NCI-H446 (cell line): ENCODE results near the gene TWIST2.

Experiments used
- DNase-seq, 2 experiments: peaks; one replicate each; lab custom pipeline; 2025; lab: John Stamatoyannopoulos, UW

The TWIST2 gene

GRCh38 chr2:238904716-238905115 is 56.8 kb downstream of the TWIST2 start:
- no peak for DNase-seq

- DNase-seq, result no peak
These were observed 57.3 kb downstream of the TWIST2 start for GRCh38 chr2:238905224-238905623.

GRCh38 chr2:238905644-238906043 is 57.8 kb downstream of the TWIST2 start:
- no peak for DNase-seq

- DNase-seq, result no peak
These were observed 58.5 kb downstream of the TWIST2 start for GRCh38 chr2:238906254-238906935.

GRCh38 chr2:238906936-238907716 is 59.2 kb downstream of the TWIST2 start:
- DNase-seq, result no peak

DNA sequence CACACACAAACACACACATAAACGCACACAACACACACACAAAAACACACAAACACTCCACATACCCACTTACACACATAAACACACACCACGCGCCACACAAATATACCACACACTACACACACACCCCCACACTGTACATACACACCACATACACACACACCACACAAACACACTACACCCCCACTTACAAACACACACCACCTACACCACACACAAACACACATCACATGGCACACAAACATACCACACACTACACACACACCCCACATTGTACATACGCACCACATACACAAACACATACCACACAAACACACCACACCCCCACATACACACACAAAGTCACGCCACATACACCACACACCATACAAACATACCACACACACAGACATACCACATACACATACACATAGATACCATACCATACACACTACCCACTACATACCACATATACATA is 59.9 kb downstream of the TWIST2 start:
- DNase-seq, result no peak

DNA sequence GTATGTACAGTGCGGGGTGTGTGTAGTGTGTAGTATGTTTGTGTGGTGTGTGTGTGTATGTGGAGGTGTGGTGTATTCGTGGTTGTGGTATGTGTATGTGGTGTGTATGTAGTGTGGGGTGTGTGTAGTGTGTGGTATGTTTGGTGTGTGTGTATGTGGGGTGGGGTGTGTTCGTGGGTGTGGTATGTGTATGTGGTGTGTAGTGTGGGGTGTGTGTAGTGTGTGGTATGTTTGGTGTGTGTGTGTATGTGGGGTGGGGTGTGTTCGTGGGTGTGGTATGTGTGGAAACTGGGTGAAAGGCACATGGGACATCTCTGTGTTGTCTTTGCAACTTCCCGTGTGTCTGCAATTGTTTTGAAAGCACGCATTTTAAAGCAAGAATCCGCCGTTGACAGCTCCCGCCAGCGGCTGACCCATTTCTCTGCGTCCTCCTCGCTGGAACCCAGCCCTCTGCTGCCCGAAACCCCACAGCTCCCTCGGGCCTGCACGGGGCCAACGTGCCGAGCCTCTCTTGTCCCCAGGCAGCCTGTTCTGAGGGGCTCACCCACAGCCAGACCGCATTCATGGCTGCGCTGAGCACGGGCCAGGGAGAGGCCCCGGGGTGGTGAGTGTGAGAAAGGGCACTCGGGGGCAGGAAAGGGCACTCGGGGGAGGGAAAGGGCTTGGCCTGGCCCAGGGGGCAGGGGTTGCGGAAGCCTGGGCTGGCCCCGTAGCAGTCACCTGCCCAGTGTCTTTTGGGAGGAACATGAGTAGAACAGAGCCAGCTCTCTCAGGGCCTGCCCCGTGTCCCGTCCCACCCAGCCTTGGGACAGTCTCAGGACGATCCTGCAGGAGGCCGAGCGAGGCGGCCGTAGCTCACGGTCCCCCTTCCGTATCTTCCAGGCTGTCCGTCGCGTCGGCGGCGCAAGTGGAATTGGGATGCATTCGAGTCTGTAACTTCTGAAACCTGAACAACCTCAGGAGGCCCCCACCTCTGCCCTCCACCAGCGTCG is 61.4 kb downstream of the TWIST2 start:
- DNase-seq, result no peak

- DNase-seq, result no peak
These were observed 63.0 kb downstream of the TWIST2 start for GRCh38 chr2:238910751-238911351.

GRCh38 chr2:238911376-238912227 is 63.7 kb downstream of the TWIST2 start:
- DNase-seq, result no peak

GRCh38 chr2:238912228-238912915 is 64.5 kb downstream of the TWIST2 start:
- DNase-seq, result no peak

- DNase-seq, result no peak
These were observed 65.3 kb downstream of the TWIST2 start for GRCh38 chr2:238912916-238913875.

- DNase-seq, result no peak
These were observed 66.2 kb downstream of the TWIST2 start for GRCh38 chr2:238913931-238914647.

DNA sequence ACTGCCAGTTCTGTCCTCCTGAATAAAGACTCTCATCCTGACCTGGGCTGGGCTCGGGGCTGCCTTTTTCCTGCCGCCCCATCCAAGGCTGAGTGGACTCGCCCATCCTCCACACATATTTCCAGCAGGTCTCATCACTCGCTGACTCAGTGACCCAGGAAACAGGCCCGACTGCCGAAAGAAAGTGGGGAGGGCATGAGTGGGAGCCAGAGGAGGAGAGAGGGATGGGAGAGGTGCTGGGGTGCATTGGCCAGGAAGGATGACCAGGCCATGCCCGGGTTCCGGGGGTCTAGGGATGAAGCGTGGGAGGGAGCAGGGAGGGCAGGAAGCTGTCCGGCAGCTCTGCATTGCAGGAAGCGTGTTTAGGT is 66.7 kb downstream of the TWIST2 start:
- no peak for DNase-seq

- no peak for DNase-seq
These were observed 67.3 kb downstream of the TWIST2 start for GRCh38 chr2:238915196-238915595.

DNA sequence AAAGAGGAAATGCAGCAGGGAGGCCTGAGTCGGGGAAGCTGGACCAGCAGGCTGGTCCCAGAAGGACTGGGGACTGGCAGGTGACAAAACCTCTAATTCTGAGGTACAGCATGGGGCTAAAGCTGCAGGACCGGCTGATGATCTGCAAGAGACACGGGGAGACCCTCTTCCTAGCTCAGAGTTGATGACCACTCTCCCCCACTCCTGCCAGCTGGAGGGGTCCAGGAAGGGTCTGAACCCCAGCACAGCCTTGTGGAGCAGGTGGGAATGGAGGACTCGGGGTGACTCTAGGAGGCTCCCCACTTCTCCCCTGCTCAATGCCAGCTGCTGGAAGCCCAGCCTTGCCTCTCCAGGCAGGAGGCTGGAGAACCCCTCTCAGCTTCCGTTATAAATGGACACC is 67.7 kb downstream of the TWIST2 start:
- DNase-seq, result no peak

DNA sequence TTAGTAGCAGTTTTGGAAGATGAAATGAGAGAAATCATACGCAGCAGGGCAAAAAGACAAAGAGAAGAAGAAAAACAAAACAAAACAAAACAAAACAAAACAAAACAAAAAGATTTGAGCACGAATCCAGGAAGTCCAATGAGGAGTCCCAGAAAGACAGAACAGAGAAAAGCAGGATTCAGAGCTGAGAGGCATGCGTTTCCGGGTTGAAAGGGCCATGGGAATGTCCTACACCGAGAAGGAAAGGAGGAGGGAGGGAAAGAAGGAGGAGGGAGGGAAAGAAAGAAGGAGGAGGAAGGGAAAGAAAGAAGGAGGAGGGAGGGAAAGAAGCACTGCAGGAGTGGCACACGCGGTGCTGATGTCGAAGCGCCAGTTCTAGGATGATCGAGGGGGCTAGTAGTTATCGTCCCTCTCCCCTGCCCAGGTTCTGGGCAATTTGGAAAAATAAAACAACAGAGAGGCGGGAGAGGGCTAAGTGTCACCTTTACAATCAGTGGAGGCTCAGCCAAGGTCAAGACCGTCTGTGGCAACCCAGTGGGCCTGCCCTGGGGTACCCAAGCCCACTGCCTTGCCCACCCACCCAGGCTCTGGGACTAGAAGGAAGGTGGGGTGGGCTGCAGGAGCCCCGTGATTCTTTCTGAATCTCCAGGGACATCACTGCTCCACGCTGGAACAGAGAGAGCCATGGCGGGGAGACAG is 68.4 kb downstream of the TWIST2 start:
- DNase-seq, result no peak

- no peak for DNase-seq
These were observed 69.1 kb downstream of the TWIST2 start for GRCh38 chr2:238916875-238917590.
